ENCODE results near the gene COL13A1.

The COL13A1 gene

GRCh38 chr10:69885379-69886013, 83.8 kb downstream of the COL13A1 start:
- no peak for DNase-seq (ENCODE audit: low read depth in 2 of 2)

GRCh38 chr10:69888882-69889584, 87.3 kb downstream of the COL13A1 start:
- DNase-seq (ENCODE audit: low read depth in 2 of 2) = no peak

- no peak for DNase-seq (ENCODE audit: low read depth in 2 of 2)
These were observed 88.5 kb downstream of the COL13A1 start for GRCh38 chr10:69890065-69890847.

- no peak for DNase-seq (ENCODE audit: low read depth in 2 of 2)
These were observed 89.4 kb downstream of the COL13A1 start for GRCh38 chr10:69891057-69891617.

GRCh38 chr10:69892406-69892805, 90.7 kb downstream of the COL13A1 start:
- no peak for DNase-seq (ENCODE audit: low read depth in 2 of 2)

- no peak for DNase-seq (ENCODE audit: low read depth in 2 of 2)
These were observed 91.1 kb downstream of the COL13A1 start for GRCh38 chr10:69892816-69893215.

- DNase-seq (ENCODE audit: low read depth in 2 of 2) = no peak
These were observed 91.7 kb downstream of the COL13A1 start for GRCh38 chr10:69893271-69893900.

GRCh38 chr10:69894156-69894555, 92.5 kb downstream of the COL13A1 start:
- DNase-seq (ENCODE audit: low read depth in 2 of 2) = no peak

GRCh38 chr10:69895759-69896158, 94.1 kb downstream of the COL13A1 start:
- no peak for DNase-seq (ENCODE audit: low read depth in 2 of 2)

GRCh38 chr10:69896606-69897231, 95.0 kb downstream of the COL13A1 start:
- DNase-seq (ENCODE audit: low read depth in 2 of 2) = no peak

- DNase-seq (ENCODE audit: low read depth in 2 of 2) = no peak
These were observed 95.7 kb downstream of the COL13A1 start for GRCh38 chr10:69897432-69897831.

GRCh38 chr10:69897999-69898398, 96.3 kb downstream of the COL13A1 start:
- no peak for DNase-seq (ENCODE audit: low read depth in 2 of 2)

GRCh38 chr10:69898524-69898923, 96.8 kb downstream of the COL13A1 start:
- DNase-seq (ENCODE audit: low read depth in 2 of 2) = no peak

- DNase-seq (ENCODE audit: low read depth in 2 of 2) = no peak
These were observed 97.2 kb downstream of the COL13A1 start for GRCh38 chr10:69898941-69899340.

GRCh38 chr10:69899727-69900595, 98.3 kb downstream of the COL13A1 start:
- no peak for DNase-seq (ENCODE audit: low read depth in 2 of 2)

GRCh38 chr10:69901022-69901421, 99.3 kb downstream of the COL13A1 start:
- DNase-seq (ENCODE audit: low read depth in 2 of 2) = no peak

- peak in 1 of 2 experiments; percentile 3 for DNase-seq (ENCODE audit: low read depth in 2 of 2)
These were observed 100.2 kb downstream of the COL13A1 start for GRCh38 chr10:69901628-69902505.

GRCh38 chr10:69902835-69903535, 101.3 kb downstream of the COL13A1 start:
- DNase-seq (ENCODE audit: low read depth in 2 of 2) = no peak

GRCh38 chr10:69904533-69904932, 102.8 kb downstream of the COL13A1 start:
- no peak for DNase-seq (ENCODE audit: low read depth in 2 of 2)
